ENCODE measurements around the gene LHX4.

The LHX4 gene

GRCh38 chr1:180224902-180225301, 5.2 kb upstream of the LHX4 start:
- no peak for TF ChIP-seq CTCF (IDR thresholded peaks at IDR 0.05; ENCODE audit: control insufficient read depth, extremely low read depth, insufficient read depth)
- no peak for DNase-seq (ENCODE audit: low read depth)
- H3K4me3 ChIP-seq (ENCODE audit: low read depth, low read length): no peak overlapping the region

DNA sequence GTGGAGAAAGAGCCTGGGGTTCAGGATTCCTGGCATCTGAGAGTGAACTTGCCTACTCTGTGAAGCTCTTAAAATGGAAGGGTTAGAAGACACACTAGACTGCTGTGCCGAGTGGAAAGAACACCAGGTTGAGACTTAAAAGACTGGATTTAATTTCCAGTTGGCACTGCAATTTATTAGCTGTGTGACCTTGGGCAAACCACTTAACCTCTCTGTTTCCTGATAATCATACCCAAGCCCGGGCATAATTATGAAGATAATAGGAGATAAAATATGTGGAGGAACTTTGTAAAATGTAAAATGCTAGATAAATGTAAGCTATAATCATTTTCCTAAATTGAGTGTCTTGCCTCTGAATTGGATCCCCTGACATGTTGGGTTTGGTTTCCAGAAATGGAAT, 4.7 kb upstream of the LHX4 start:
- no peak for TF ChIP-seq CTCF (IDR thresholded peaks at IDR 0.05; ENCODE audit: control insufficient read depth, extremely low read depth, insufficient read depth)

GRCh38 chr1:180227861-180228647, 2.0 kb upstream of the LHX4 start:
- H3K4me3 ChIP-seq (ENCODE audit: low read depth, low read length): no peak overlapping the region
- TF ChIP-seq CTCF (IDR thresholded peaks at IDR 0.05; ENCODE audit: control insufficient read depth, extremely low read depth, insufficient read depth): no peak
- no peak for DNase-seq (ENCODE audit: low read depth)

More for the DNA sequence above, 4.7 kb upstream of the LHX4 start:
- DNase-seq (ENCODE audit: low read depth): no peak
- H3K4me3 ChIP-seq (ENCODE audit: low read depth, low read length): no peak overlapping the region

GRCh38 chr1:180228648-180229482, 1.2 kb upstream of the LHX4 start:
- no peak for DNase-seq (ENCODE audit: low read depth)
- peak overlapping the region; percentile 58 for H3K4me3 ChIP-seq (ENCODE audit: low read depth, low read length)
- no peak for TF ChIP-seq CTCF (IDR thresholded peaks at IDR 0.05; ENCODE audit: control insufficient read depth, extremely low read depth, insufficient read depth)

- peak overlapping the region; percentile 58 for H3K4me3 ChIP-seq (ENCODE audit: low read depth, low read length)
- TF ChIP-seq CTCF (IDR thresholded peaks at IDR 0.05; ENCODE audit: control insufficient read depth, extremely low read depth, insufficient read depth): no peak
- DNase-seq (ENCODE audit: low read depth): no peak
Observed at GRCh38 chr1:180230416-180230790, 339 bp downstream of the LHX4 start.

GRCh38 chr1:180230791-180231505, 884 bp downstream of the LHX4 start:
- no peak for DNase-seq (ENCODE audit: low read depth)
- peak overlapping the region; percentile 58 for H3K4me3 ChIP-seq (ENCODE audit: low read depth, low read length)
- no peak for TF ChIP-seq CTCF (IDR thresholded peaks at IDR 0.05; ENCODE audit: control insufficient read depth, extremely low read depth, insufficient read depth)

Data from LNCaP clone FGC (cell line).